Lower leg skin (tissue), 4 donors: ENCODE data around the gene CRYBG2. TPM values are rescaled to one million over a fixed set of nuclear protein-coding genes. Genes with fewer than 3 reads are reported as not detected.

ENCODE experiments used
- DNase-seq, 2 donors: peaks; one replicate each; pipeline ENCODE4 v3.0.0-alpha.2; 2019; ENCODE audit warnings: low spot score in 2 of 2
- H3K4me3 ChIP-seq: fragments of 200-600 bp; sonication (generic); 2 replicates; pipeline ENCODE4 v1.5.1; 2017; ENCODE audit warnings: mild to moderate bottlenecking, low read depth; ENCODE audit not compliant: poor library complexity, severe bottlenecking
- POLR2A ChIP-seq, 2 donors: fragments of 450-650 bp; IDR thresholded peaks; one replicate each; pipeline ENCODE4 v1.6.1; 2016 to 2017; ENCODE audit warnings: antibody characterized with exemption in 2 of 2, mild to moderate bottlenecking in 1 of 2, moderate library complexity in 1 of 2
- WGBS, 2 donors: methylation state at CpG; one replicate each; pipeline ENCODE4 v1.1.5; 2018; 5-methylcytosine and 5-hydroxymethylcytosine counted together
- intact Hi-C: fragments of 100-400 bp; cut with DNase I; formaldehyde crosslinking; loops from one replicate; pipeline ENCODE4 v1.15.0; 2023; ENCODE audit warnings: low total_unique reads
- total RNA-seq, 4 donors: library from RNA; depleted of rRNA; stranded (reverse); fragments of >200 nt; gene quantifications; one replicate each; pipeline ENCODE4 v1.1.0, GENCODE V29; 2016
- TF ChIP-seq, protein P1 (sequence below), 3 donors: fragments of 450-650 bp; IDR thresholded peaks; one replicate each; pipeline ENCODE4 v1.5.1; 2016; ENCODE audit warnings: antibody characterized with exemption in 3 of 3, mild to moderate bottlenecking in 3 of 3, moderate library complexity in 2 of 3

The CRYBG2 gene
- total RNA-seq, 4 donors from 2014 or later: 52.3 to 104 (median 56.9) TPM

DNA sequence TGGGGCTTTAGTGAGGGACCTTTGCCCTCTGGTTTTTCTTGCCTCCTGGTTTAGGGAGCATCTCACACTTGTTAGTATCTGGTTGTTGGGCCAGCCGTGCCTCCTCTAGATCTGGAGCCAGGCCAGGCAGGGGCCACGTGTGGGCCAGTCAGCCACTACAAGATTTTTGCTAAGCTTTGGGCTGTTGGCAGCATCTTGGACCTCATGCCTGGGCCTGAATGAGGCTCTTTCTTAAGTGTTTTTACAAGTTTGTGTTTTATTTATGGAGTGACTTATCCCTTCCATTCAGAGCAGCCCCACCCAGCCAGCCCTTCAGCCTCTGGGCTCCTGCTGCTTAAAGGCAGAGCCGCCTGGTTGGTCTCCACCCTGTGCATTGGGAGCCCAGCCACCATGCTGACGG is 75.6 kb downstream of the CRYBG2 start:
- 7 to 15% methylated on average over 4 of the region's 4 CpGs for WGBS, 2 donors
- H3K4me3 ChIP-seq: no peak overlapping the region
- intact Hi-C loops: loop anchor here (5.0 kb wide), 1 partner anchor 1031 kb away; the partner anchor contains the start of gene RSRP1
- peak; percentile 92 to 94 for DNase-seq
- TF ChIP-seq, protein P1, sequence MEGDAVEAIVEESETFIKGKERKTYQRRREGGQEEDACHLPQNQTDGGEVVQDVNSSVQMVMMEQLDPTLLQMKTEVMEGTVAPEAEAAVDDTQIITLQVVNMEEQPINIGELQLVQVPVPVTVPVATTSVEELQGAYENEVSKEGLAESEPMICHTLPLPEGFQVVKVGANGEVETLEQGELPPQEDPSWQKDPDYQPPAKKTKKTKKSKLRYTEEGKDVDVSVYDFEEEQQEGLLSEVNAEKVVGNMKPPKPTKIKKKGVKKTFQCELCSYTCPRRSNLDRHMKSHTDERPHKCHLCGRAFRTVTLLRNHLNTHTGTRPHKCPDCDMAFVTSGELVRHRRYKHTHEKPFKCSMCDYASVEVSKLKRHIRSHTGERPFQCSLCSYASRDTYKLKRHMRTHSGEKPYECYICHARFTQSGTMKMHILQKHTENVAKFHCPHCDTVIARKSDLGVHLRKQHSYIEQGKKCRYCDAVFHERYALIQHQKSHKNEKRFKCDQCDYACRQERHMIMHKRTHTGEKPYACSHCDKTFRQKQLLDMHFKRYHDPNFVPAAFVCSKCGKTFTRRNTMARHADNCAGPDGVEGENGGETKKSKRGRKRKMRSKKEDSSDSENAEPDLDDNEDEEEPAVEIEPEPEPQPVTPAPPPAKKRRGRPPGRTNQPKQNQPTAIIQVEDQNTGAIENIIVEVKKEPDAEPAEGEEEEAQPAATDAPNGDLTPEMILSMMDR (IDR thresholded peaks at IDR 0.05): no peak
- TF ChIP-seq POLR2A (IDR thresholded peaks at IDR 0.05): no peak

DNA sequence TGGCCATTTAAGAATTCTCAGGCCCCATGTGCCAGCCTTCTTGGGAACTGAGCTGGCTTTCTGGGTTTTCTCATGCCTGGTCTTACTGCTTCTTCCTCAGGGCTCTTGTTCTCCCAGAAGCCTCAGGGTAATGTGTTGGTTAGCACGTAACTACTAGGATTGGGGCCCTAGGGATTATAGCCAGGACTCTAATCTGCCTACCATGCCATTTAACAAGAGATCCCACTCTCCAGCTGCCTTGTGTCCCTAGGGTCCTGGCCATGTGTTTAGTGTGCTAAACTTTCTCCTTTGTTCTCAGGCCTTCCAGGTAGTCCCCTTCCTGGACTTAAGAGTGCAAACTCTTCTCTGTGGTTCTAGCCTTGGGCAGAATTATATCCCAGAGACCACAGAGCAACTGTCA is 76.2 kb downstream of the CRYBG2 start:
- H3K4me3 ChIP-seq: no peak overlapping the region
- DNase-seq: no peak
- TF ChIP-seq POLR2A (IDR thresholded peaks at IDR 0.05): no peak
- TF ChIP-seq, protein P1 (IDR thresholded peaks at IDR 0.05): no peak
- 43 to 50% methylated on average over 1 of the region's 1 CpG for WGBS, 2 donors
- intact Hi-C loops: loop anchor here (5.0 kb wide), 1 partner anchor 1030 kb away; the partner anchor contains the start of gene RSRP1

- no peak overlapping the region for H3K4me3 ChIP-seq
- no peak for DNase-seq
- TF ChIP-seq, protein P1 (IDR thresholded peaks at IDR 0.05): no peak
- no peak for TF ChIP-seq POLR2A (IDR thresholded peaks at IDR 0.05)
- WGBS, 2 donors: 32 to 43% methylated on average over 3 of the region's 3 CpGs
- intact Hi-C loops: loop anchor here (5.0 kb wide), 1 partner anchor 1030 kb away; the partner anchor contains the start of gene RSRP1
Measured at GRCh38 chr1:26277261-26277661, 76.7 kb downstream of the CRYBG2 start.

GRCh38 chr1:26276432-26276838 is 77.5 kb downstream of the CRYBG2 start:
- peak in 1 of 2 donors; percentile 90 for DNase-seq
- intact Hi-C loops: loop anchor here (5.0 kb wide), 1 partner anchor 1029 kb away; the partner anchor contains the start of gene RSRP1
- WGBS, 2 donors: 17 to 20% methylated on average over 2 of the region's 2 CpGs
- TF ChIP-seq POLR2A (IDR thresholded peaks at IDR 0.05): no peak
- TF ChIP-seq, protein P1 (IDR thresholded peaks at IDR 0.05): no peak
- no peak overlapping the region for H3K4me3 ChIP-seq

DNA sequence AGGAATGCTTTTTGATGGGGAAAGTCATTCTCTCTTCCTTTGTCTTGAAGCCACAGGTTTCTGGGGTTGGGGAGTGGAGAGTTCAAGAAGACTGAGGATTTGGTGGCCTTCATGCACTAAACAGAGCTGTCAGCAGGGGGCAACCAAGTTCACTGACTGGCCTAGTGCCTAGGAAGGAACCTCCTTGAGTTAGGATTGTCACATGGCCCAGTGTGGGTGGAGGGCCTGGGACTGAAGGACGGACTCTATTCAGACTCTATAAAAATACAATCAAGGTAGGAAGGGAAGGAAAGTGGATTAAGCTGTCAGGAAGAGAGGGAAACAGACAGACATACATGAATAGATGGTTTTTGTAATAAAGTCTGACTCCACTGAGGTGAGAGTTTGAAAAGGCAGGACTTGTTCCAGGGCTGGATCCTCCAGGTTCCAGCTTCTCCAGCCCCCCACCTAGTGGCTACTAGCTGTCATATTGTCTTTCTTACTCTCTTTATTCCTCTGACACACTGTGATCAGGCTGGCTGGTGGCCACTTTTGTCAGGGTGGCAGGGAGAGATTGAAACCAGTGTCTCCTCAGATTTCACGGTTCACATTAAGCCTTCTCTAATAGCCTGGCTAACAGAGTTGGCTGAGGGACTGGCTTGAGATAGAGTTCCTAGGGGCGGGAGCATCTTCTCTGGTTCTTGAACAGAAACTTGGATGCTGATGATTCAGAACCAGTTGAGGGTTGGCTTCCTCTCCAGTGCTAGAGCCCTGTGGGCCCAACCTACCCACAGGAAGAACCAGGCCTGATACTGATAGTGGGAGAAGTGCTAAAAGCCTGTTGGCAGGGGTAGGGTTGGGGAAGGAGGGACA is 78.1 kb downstream of the CRYBG2 start:
- H3K4me3 ChIP-seq: no peak overlapping the region
- DNase-seq: peak; percentile 90 to 96
- intact Hi-C loops: loop anchor here (2.0 to 5.0 kb wide), 2 partner anchors 47 to 1029 kb away; partner anchors contain the start of gene RSRP1
- 0 to 4% methylated on average over 3 of the region's 3 CpGs for WGBS, 2 donors
- TF ChIP-seq, protein P1 (IDR thresholded peaks at IDR 0.05): peak in 1 of 3 donors; percentile 44
- TF ChIP-seq POLR2A (IDR thresholded peaks at IDR 0.05): no peak
